IMR-90 (cell line): ENCODE data around the gene TIMELESS.

ENCODE experiments used
- BHLHE40 ChIP-seq: fragments of 150-350 bp; IDR thresholded peaks from 2 replicates; pipeline ENCODE4 v1.6.1; 2016; ENCODE audit warnings: mild to moderate bottlenecking, low read depth, low read length
- CEBPB ChIP-seq: IDR thresholded peaks from 2 replicates; pipeline ENCODE4 v1.6.1; 2012; ENCODE audit warnings: low read depth, low read length, improper control_type of control experiment
- CHD1 ChIP-seq: IDR thresholded peaks from 2 replicates; pipeline ENCODE4 v1.6.1; 2012; ENCODE audit warnings: low read depth, low read length, improper control_type of control experiment
- MAFK ChIP-seq: IDR thresholded peaks from 2 replicates; pipeline ENCODE4 v1.6.1; 2012; ENCODE audit warnings: low read depth, low read length, improper control_type of control experiment
- MAZ ChIP-seq: IDR thresholded peaks from 2 replicates; pipeline ENCODE4 v1.6.1; 2012; ENCODE audit warnings: low read depth, mild to moderate bottlenecking, low read length, improper control_type of control experiment, moderate library complexity, borderline replicate concordance
- POLR2A ChIP-seq: IDR thresholded peaks from 2 replicates; pipeline ENCODE4 v1.6.1; 2012; ENCODE audit warnings: mild to moderate bottlenecking, low read depth, low read length
- RAD21 ChIP-seq: IDR thresholded peaks from 2 replicates; pipeline ENCODE4 v1.6.1; 2012; ENCODE audit warnings: low read length, improper control_type of control experiment
- RCOR1 ChIP-seq: IDR thresholded peaks from 2 replicates; pipeline ENCODE4 v1.6.1; 2012; ENCODE audit warnings: mild to moderate bottlenecking, low read length, improper control_type of control experiment; ENCODE audit not compliant: insufficient replicate concordance
- RFX5 ChIP-seq: IDR thresholded peaks from 2 replicates; pipeline ENCODE4 v1.8.0; 2012; ENCODE audit warnings: low read depth, mild to moderate bottlenecking, low read length, moderate library complexity
- SMC3 ChIP-seq: fragments of 150-350 bp; IDR thresholded peaks from 2 replicates; pipeline ENCODE4 v1.6.1; 2016; ENCODE audit warnings: low read depth, mild to moderate bottlenecking, antibody characterized with exemption, low read length, moderate library complexity
- TF ChIP-seq, protein P1 (sequence below): conservative IDR thresholded peaks from 2 replicates; pipeline ENCODE4 v1.5.1; 2012; ENCODE audit warnings: mild to moderate bottlenecking, low read depth, low read length, improper control_type of control experiment
- TF ChIP-seq, protein P2 (sequence below): fragments of 150-350 bp; IDR thresholded peaks from 2 replicates; pipeline ENCODE4 v1.6.1; 2017; ENCODE audit warnings: mild to moderate bottlenecking, antibody characterized with exemption, low read length, low read depth

DNA sequence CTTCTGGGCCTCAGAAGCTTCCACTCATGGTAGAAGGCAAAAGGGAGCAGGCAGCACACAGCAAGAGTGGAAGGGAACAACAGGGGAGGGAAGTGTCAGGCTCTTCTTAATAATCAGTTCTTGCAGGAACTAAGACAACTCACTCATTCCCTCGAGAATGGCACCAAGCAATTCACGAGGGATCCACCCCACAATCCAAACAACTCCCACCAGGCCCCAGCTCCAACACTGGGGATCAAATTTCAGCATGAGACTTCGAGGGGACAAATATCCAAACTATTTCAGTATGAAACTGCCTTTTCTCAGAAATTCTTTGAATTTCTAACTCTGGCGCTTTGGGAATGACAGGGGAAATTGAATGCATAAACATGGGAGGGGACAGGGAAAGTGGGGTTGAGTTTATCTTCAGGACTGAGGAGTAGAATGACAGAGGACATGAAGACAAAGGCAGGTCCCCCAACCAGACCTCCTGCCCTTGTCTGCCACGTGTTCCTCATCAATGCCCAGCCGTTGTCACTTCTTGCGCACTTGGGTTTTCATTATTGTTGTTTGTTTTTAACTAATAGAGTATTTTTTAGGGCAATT is 62.0 kb downstream of the TIMELESS start:
- no peak for TF ChIP-seq POLR2A
- TF ChIP-seq, protein P1, sequence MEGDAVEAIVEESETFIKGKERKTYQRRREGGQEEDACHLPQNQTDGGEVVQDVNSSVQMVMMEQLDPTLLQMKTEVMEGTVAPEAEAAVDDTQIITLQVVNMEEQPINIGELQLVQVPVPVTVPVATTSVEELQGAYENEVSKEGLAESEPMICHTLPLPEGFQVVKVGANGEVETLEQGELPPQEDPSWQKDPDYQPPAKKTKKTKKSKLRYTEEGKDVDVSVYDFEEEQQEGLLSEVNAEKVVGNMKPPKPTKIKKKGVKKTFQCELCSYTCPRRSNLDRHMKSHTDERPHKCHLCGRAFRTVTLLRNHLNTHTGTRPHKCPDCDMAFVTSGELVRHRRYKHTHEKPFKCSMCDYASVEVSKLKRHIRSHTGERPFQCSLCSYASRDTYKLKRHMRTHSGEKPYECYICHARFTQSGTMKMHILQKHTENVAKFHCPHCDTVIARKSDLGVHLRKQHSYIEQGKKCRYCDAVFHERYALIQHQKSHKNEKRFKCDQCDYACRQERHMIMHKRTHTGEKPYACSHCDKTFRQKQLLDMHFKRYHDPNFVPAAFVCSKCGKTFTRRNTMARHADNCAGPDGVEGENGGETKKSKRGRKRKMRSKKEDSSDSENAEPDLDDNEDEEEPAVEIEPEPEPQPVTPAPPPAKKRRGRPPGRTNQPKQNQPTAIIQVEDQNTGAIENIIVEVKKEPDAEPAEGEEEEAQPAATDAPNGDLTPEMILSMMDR, result no peak
- TF ChIP-seq BHLHE40, result 0 out of 2 replicates have a peak, but pooled peaks have one; percentile 6
- TF ChIP-seq RAD21, result no peak
- TF ChIP-seq, protein P2, sequence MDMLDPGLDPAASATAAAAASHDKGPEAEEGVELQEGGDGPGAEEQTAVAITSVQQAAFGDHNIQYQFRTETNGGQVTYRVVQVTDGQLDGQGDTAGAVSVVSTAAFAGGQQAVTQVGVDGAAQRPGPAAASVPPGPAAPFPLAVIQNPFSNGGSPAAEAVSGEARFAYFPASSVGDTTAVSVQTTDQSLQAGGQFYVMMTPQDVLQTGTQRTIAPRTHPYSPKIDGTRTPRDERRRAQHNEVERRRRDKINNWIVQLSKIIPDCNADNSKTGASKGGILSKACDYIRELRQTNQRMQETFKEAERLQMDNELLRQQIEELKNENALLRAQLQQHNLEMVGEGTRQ, result no peak
- TF ChIP-seq CHD1, result no peak
- no peak for TF ChIP-seq RFX5
- TF ChIP-seq MAZ, result no peak
- TF ChIP-seq MAFK, result no peak
- TF ChIP-seq RCOR1, result no peak
- TF ChIP-seq CEBPB, result no peak
- TF ChIP-seq SMC3, result no peak
